ENCODE measurements around the gene ADAMTS2. TPM values are rescaled to one million over a fixed set of nuclear protein-coding genes. Genes with fewer than 3 reads are reported as not detected.

ADAMTS2 gene
- total and polyA plus RNA-seq, 2 of the 8 experiments (the other 6 are each of a cell fraction or from before 2014, with no cell fraction given) = 6.6 to 7.3 TPM

DNA sequence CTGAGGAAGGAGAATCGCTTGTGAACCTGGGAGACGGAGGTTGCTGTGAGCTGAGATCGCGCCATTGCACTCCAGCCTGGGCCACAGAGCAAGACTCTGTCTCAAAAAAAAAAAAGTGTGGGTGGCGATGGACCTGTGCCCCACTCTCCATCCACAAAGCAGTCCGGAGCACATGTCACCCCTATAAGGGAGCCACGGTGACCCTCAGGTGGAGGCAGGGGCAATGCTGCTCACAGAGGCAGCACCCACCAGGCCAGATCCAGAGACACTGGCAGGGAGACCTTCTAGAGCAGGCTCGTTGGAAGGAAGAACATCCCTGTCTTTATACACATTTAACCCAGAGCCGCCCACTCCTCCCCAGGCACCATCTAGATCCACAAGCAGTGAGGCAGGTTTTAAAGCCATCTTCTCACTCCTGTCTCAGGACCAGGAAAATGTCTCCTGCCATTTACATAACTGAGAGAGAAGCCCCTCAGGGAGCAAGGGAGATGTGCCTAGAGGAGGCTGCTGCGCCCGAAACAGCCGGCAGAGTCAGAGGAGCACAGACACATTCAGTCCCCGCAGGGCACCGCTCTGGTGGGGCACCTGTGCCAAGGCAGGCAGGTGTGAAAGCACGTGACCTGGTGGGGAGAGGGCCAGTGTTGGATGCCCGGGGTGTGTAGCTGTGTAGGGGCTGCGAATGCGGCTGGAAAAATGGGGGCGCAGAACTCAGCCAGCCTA, 31.6 kb upstream of the ADAMTS2 start:
- DNase-seq (ENCODE audit: low read depth in 1 of 2, low spot score in 2 of 2) (no peak), FAIRE-seq (no peak)
- Histone ChIP-seq H4K5ac (ENCODE audit: insufficient read length, low read depth, low read length) (no peak overlapping the region), H4K91ac (replicated peaks; ENCODE audit: insufficient read length, low read length) (no peak overlapping the region), H4K20me1 (replicated peaks in 1 of 2; ENCODE audit: control insufficient read depth in 1 of 2, insufficient read depth in 2 of 2, low read length in 2 of 2) (no peaks in the 10 kb centered on the region), H2AFZ (ENCODE audit: low read length) (no peak overlapping the region), H3K36me3 (ENCODE audit: control insufficient read depth in 2 of 4, insufficient read depth in 4 of 4, low read length in 3 of 4) (no peaks in the 10 kb centered on the region), H2AK5ac (ENCODE audit: low read depth, low read length) (no peak overlapping the region), H3K23ac (ENCODE audit: insufficient read length) (no peak overlapping the region), H3K4ac (replicated peaks; ENCODE audit: insufficient read length, low read depth, low read length) (no peak overlapping the region), H3K4me1 (replicated peaks in 1 of 4; ENCODE audit: control insufficient read depth in 3 of 4, insufficient read depth in 4 of 4, low read length in 3 of 4) (no peaks in the 10 kb centered on the region; a peak in 1 of 7 replicates), H3K18ac (ENCODE audit: extremely low read depth, low read length) (no peak overlapping the region), H3K27me3 (replicated peaks in 1 of 4; ENCODE audit: control insufficient read depth in 3 of 4, extremely low read depth in 1 of 4, insufficient read depth in 3 of 4, low read length in 3 of 4) (no peaks in the 10 kb centered on the region; a peak in 2 of 7 replicates), H2BK15ac (ENCODE audit: low read length) (no peak overlapping the region), H2BK120ac (replicated peaks; ENCODE audit: low read depth, low read length) (no peak overlapping the region), H3K9me3 (ENCODE audit: insufficient read depth in 2 of 2, low read depth in 1 of 2, low read length in 1 of 2) (peaks cover 0 to 4% of the 10 kb centered on the region in 2 experiments; a peak in 1 of 4 replicates), H4K8ac (ENCODE audit: extremely low read depth, insufficient read depth, low read length) (no peak overlapping the region), H2BK5ac (ENCODE audit: low read depth, low read length) (no peak overlapping the region), H3K79me1 (ENCODE audit: low read depth, low read length) (no peaks in the 10 kb centered on the region), H2BK20ac (ENCODE audit: low read length) (no peak overlapping the region), H3K4me3 (ENCODE audit: extremely low read depth in 1 of 4, insufficient read depth in 2 of 4, low read depth in 3 of 4, low read length in 4 of 4) (no peak overlapping the region), H2BK12ac (ENCODE audit: low read depth, low read length) (no peak overlapping the region), H3K79me2 (ENCODE audit: control insufficient read depth in 1 of 2, insufficient read depth in 2 of 2, low read length in 2 of 2) (no peaks in the 10 kb centered on the region), H3K14ac (ENCODE audit: insufficient read length) (no peak overlapping the region), H3K4me2 (ENCODE audit: insufficient read depth in 1 of 2, low read depth in 2 of 2, low read length in 2 of 2) (no peak overlapping the region), H3K9ac (replicated peaks in 1 of 4; ENCODE audit: extremely low read depth in 1 of 4, low read depth in 3 of 4, low read length in 3 of 4) (no peak overlapping the region), H3K56ac (replicated peaks; ENCODE audit: insufficient read length, low read depth, low read length) (no peak overlapping the region), H3K27ac (ENCODE audit: low read depth, low read length) (no peak overlapping the region), H3K23me2 (ENCODE audit: low read depth, low read length) (no peaks in the 10 kb centered on the region)
- WGBS, 2 experiments (ENCODE audit: extremely low coverage in 1 of 2, insufficient coverage in 1 of 2, insufficient read length in 1 of 2, insufficient replicate concordance in 2 of 2, low coverage in 1 of 2, low lambda C conversion rate in 2 of 2, missing lambda C conversion rate in 1 of 2) = 91% methylated on average over 18 of the region's 19 CpGs; no CpG with 5 or more reads in 1 of the 2 experiments
- CTCF ChIA-PET (ENCODE audit: partially characterized antibody) = interaction anchor here (0.6 kb wide), 1 partner anchor 80 kb away, joined by 4 read pairs; no protein-coding TSS in a partner anchor
- POLR2A ChIA-PET (ENCODE audit: partially characterized antibody) = no interaction called here
- TF ChIP-seq GTF2F1 (IDR thresholded peaks at IDR 0.05; ENCODE audit: borderline replicate concordance, low read depth, low read length) = no peak
- no peak for TF ChIP-seq GABPA (IDR thresholded peaks at IDR 0.05; ENCODE audit: borderline replicate concordance, insufficient read depth, low read length)
- no peak for TF ChIP-seq EZH2 (IDR thresholded peaks at IDR 0.05; ENCODE audit: low read depth, low read length, severe bottlenecking)
- TF ChIP-seq ZNF274 (IDR thresholded peaks at IDR 0.05; ENCODE audit: borderline replicate concordance, extremely low read depth, low read length) = no peak
- no peak for TF ChIP-seq SIX5 (IDR thresholded peaks at IDR 0.05; ENCODE audit: low read depth, low read length)
